PFSK-1 (cell line): Measurements from ENCODE around the gene CACNA1F.

Experiments used
- FOXP2 ChIP-seq: optimal IDR thresholded peaks from 2 replicates; pipeline ENCODE3; 2011; ENCODE audit warnings: borderline replicate concordance, control low read depth, inconsistent platforms; ENCODE audit not compliant: insufficient read depth; ENCODE audit errors: extremely low read length, extremely low read depth
- POLR2AphosphoS5 ChIP-seq: IDR thresholded peaks from 2 replicates; pipeline ENCODE4 v1.6.1; 2012; ENCODE audit warnings: low read depth, mild to moderate bottlenecking, control low read depth, low read length, moderate library complexity
- SIN3A ChIP-seq: IDR thresholded peaks from 2 replicates; pipeline ENCODE4 v1.6.1; 2012; ENCODE audit warnings: mild to moderate bottlenecking, low read length, moderate library complexity, borderline replicate concordance; ENCODE audit not compliant: insufficient read depth
- TAF1 ChIP-seq: IDR thresholded peaks from 2 replicates; pipeline ENCODE4 v1.6.1; 2012; ENCODE audit warnings: low read length, control low read depth, borderline replicate concordance; ENCODE audit not compliant: insufficient read depth
- TF ChIP-seq, protein P1 (sequence below), 2 experiments: IDR thresholded peaks; 2 replicates each; pipeline versions ENCODE4 v1.6.1 to v1.8.0; 2011 to 2012; ENCODE audit warnings: low read depth in 2 of 2, low read length in 2 of 2, control low read depth in 1 of 2, inconsistent platforms in 1 of 2, mild to moderate bottlenecking in 1 of 2, moderate library complexity in 1 of 2; ENCODE audit not compliant: insufficient read depth in 1 of 2

Gene CACNA1F

DNA sequence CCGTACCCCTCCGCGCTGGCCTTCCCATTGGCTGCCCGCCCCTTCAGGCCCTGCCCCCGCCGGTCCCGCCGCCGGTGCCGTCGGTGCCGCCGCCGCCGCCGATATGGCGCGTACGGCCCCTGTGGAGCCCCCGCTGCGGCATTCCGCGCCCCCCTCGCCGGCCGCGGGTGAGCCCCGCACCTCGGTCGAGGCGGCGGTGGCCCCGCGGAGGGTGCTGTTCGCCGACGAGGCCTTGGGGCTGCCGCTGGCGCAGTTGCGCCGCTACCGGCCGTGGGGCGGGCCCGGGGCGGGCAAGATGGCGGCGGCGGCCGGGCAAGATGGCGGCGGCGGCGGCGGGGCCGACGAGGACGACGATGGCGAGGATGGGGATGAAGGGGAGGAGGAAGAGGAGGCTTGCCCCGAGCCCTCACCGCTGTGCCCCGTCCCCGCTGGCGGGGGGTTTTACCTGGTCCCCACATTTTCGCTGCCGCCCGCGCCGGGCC, 36.7 kb upstream of the CACNA1F start, which contains the start of gene PPP1R3F:
Gene PPP1R3F (plus strand): TSS at position 27 of the 482 bp plus-strand sequence. CDS start 77 bp downstream, at position 104.
- TF ChIP-seq FOXP2: no peak
- TF ChIP-seq POLR2AphosphoS5: no peak
- TF ChIP-seq, protein P1, sequence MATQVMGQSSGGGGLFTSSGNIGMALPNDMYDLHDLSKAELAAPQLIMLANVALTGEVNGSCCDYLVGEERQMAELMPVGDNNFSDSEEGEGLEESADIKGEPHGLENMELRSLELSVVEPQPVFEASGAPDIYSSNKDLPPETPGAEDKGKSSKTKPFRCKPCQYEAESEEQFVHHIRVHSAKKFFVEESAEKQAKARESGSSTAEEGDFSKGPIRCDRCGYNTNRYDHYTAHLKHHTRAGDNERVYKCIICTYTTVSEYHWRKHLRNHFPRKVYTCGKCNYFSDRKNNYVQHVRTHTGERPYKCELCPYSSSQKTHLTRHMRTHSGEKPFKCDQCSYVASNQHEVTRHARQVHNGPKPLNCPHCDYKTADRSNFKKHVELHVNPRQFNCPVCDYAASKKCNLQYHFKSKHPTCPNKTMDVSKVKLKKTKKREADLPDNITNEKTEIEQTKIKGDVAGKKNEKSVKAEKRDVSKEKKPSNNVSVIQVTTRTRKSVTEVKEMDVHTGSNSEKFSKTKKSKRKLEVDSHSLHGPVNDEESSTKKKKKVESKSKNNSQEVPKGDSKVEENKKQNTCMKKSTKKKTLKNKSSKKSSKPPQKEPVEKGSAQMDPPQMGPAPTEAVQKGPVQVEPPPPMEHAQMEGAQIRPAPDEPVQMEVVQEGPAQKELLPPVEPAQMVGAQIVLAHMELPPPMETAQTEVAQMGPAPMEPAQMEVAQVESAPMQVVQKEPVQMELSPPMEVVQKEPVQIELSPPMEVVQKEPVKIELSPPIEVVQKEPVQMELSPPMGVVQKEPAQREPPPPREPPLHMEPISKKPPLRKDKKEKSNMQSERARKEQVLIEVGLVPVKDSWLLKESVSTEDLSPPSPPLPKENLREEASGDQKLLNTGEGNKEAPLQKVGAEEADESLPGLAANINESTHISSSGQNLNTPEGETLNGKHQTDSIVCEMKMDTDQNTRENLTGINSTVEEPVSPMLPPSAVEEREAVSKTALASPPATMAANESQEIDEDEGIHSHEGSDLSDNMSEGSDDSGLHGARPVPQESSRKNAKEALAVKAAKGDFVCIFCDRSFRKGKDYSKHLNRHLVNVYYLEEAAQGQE (IDR thresholded peaks at IDR 0.05; ENCODE audit: insufficient read depth in 1 of 2, low read depth in 2 of 2, low read length in 2 of 2): no peak
- no peak for TF ChIP-seq SIN3A
- no peak for TF ChIP-seq TAF1

DNA sequence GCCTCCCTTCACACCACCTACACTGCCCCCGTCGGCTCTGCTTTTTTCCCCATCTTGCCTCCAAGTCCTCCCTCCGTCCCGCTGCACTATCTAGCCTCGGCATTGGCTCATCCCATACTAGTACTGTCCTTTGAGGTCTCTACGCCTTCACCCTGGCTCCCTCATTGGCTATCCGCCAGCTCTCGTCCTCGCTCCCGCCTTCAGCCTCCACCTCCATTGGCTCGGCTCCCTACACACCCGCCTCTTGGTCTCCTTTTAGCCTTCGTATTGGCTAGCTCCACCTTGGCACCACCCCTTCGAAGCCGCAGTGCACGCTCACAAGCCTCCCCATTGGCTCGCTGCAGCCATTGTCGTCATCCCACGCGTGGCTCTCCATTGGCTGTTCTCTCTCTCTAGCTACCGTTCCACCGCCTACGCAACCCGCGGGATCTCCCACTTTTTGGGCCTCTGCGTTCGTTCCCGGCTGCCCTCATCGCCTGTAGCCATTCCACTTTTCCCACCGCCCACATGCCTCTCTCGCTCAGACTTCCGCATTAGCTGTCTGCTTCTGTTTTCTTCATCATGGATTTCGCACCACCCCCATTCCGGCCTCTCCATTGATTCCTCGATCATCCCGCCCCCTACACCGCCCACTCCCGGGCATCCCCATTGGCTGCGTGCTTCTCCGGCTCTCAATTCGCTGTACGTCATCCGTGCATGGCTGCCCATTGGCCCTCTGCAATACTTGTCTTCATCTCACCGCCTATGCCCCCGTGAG, 36.0 kb upstream of the CACNA1F start:
- TF ChIP-seq, protein P1 (IDR thresholded peaks at IDR 0.05; ENCODE audit: insufficient read depth in 1 of 2, low read depth in 2 of 2, low read length in 2 of 2): peak in 1 of 2 experiments; percentile 20; a peak in 1 of 4 replicates
- no peak for TF ChIP-seq SIN3A
- TF ChIP-seq POLR2AphosphoS5: peak; percentile 87

DNA sequence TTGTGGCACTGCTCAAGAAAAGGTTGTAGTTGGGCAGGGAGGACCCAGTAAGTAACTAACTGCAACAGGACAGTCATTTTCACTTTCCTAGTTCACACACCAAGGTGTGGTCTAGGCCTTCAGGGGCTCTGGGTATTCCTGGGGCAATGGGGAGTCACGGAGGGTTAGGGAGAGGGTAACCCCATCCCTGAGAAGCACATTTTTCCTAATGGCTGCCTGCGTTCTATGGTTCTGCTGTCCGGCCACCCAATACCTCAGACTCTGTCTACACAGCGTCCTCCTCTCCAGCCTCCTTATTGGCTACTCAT, 35.5 kb upstream of the CACNA1F start:
- TF ChIP-seq TAF1 (peak; percentile 41; the same call in 1 of the 2 replicates), FOXP2 (no peak)

DNA sequence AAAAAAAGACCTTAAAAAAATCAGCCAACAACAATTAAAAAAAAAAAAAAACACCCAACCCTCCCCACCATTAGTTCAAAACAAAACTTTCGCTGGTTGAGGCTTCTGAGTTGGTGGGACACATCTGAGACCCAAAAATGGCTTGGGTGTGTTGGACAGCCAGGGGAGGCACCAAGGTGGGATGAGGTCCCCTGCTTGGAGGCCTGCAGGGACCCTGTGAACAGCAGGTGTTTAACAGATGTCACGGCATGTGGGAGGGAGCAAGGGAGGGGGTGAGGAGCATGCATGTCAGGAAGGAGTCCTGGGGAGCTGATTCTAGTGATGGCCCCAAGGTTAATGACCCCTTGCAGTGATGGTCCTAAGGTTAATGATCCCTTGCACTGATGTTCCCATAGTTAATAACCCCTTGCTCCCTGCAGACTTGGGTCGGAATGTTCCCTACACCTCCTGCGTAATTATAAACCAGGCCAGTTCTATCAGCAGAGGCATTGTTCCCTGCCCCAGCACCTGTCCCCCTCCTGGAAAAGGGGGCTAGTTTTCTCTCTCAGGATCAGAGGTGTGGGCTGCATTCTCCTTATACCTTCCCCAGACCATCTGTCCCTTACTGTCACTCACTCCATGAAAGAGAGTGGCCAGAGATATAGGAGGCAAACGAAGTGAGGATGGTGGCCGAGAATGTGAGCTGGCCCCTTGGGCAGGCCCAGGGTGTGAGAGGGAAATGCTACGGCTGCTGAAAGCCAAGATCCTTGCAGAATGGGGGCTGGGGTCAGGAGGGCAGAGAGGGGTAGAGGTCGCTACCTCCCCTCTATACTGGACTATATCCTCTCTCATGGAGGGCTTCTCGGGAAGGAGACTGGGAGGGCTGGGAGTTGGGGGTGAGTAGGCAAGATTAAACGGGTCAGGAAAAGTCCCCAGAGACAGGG, 33.6 kb upstream of the CACNA1F start:
- no peak for TF ChIP-seq POLR2AphosphoS5
- TF ChIP-seq FOXP2: no peak

DNA sequence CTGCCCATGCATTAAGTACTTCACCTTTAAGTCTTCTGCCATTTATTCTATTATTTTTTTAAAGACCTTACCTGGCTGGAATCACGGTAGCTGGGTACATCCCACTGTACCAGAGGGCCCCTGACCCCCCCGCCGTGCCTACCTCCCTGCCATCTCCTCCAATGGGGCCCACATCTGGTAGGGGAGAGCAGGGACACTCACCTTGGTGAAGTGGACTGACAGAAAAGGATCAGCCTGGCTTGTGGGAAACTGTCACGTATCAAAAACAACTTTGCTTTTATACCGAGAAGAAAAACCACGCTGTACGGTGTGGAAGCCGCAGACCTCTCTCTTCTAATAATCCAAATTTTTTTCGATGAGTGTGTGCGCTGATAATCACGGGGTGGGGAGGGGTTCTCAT, 31.3 kb upstream of the CACNA1F start, which contains the start of gene FOXP3:
Gene FOXP3 (minus strand): TSS at position 251 of the 400 bp plus-strand sequence. CDS start 6,205 bp downstream, outside the sequence.
- no peak for TF ChIP-seq FOXP2
- TF ChIP-seq SIN3A: no peak
- TF ChIP-seq TAF1: no peak
- TF ChIP-seq POLR2AphosphoS5: no peak
- TF ChIP-seq, protein P1 (IDR thresholded peaks at IDR 0.05; ENCODE audit: insufficient read depth in 1 of 2, low read depth in 2 of 2, low read length in 2 of 2): no peak

DNA sequence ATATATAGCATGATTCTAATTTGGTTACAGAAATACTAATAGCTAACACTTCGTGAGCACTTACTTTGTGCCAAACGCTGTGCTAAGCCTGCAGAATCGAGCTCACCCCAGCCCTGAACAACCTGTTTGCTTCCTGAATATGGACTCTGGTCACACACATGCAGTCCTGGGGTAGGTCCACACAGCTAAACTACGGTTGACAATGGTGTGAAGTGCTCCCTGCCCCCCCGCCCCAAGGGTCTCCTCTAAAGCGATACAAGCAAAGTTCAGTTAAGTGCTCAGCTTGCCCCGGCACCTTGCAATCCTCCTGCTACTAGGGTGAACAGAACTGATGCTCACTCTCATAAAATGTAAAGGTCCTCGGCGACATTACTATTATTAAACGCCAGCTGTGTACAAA, 30.5 kb upstream of the CACNA1F start:
- TF ChIP-seq, protein P1 (IDR thresholded peaks at IDR 0.05; ENCODE audit: insufficient read depth in 1 of 2, low read depth in 2 of 2, low read length in 2 of 2): no peak
- TF ChIP-seq FOXP2: no peak
